ENCODE measurements around the gene FMO2.

FMO2 gene

DNA sequence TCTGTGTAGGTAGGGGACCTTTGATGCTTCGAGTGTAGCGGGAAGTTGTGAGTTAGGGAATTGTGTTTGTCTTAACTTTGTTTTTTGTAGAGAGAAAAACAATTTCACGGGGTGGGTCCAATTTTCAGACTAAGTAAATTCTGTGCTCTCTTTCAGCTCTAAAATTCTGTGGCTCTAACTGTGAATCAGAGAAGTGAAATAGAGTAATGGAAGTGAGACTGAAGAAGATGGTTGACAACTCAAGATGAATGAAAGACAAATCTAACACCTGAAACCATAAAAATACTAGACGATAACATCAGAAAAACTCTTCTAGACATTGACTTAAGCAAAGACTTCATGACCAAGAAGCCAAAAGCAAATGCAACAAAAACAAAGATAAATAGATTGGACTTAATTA lies 58.8 kb downstream of the FMO2 start:
- no peak overlapping the region for H3K27ac ChIP-seq

DNA sequence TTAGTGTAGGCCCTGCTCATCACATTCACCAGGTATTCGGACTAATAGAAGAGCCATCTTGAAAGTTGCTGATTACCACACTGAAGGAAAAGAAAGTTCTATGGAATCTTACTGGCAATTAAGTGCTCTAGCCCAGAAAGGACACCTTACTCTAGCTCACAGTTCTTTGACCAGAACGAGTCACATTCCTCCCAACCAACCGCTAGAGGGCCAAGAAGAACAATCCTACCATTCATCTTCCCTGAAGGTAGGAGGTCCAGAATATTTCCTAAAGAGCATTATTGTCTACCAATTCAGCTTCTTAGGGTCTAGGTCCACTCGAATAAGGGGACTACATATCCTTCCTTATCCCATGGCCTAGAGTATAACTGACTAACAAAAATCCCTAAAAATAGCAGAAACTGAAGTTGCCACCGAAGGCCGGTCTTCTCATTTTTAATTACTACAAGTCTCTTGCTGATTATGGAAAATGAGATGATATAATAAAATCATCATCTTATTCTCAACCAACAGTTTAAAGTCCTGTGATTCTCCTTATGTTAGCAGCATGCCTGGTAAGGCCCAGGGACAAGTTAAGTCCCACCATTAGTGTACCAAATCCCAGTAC lies 60.5 kb downstream of the FMO2 start:
- H3K27ac ChIP-seq = no peak overlapping the region
- peak; percentile 60 for DNase-seq
- H3K4me3 ChIP-seq (ENCODE audit: low read depth, low read length) = no peak overlapping the region
- no peaks in the 10 kb centered on the region for H3K27me3 ChIP-seq (ENCODE audit: insufficient read depth, low read depth, severe bottlenecking)
- TF ChIP-seq, protein P1, sequence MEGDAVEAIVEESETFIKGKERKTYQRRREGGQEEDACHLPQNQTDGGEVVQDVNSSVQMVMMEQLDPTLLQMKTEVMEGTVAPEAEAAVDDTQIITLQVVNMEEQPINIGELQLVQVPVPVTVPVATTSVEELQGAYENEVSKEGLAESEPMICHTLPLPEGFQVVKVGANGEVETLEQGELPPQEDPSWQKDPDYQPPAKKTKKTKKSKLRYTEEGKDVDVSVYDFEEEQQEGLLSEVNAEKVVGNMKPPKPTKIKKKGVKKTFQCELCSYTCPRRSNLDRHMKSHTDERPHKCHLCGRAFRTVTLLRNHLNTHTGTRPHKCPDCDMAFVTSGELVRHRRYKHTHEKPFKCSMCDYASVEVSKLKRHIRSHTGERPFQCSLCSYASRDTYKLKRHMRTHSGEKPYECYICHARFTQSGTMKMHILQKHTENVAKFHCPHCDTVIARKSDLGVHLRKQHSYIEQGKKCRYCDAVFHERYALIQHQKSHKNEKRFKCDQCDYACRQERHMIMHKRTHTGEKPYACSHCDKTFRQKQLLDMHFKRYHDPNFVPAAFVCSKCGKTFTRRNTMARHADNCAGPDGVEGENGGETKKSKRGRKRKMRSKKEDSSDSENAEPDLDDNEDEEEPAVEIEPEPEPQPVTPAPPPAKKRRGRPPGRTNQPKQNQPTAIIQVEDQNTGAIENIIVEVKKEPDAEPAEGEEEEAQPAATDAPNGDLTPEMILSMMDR (IDR thresholded peaks at IDR 0.05; ENCODE audit: low read depth, low read length) = peak; percentile 93
- H3K9me3 ChIP-seq (ENCODE audit: severe bottlenecking) = peaks cover 3% of the 10 kb centered on the region
- H3K36me3 ChIP-seq = no peaks in the 10 kb centered on the region

More for the DNA sequence above, 58.8 kb downstream of the FMO2 start:
- TF ChIP-seq, protein P1 (IDR thresholded peaks at IDR 0.05; ENCODE audit: low read depth, low read length) = no peak
- Histone ChIP-seq H3K36me3 (no peaks in the 10 kb centered on the region), H3K4me3 (ENCODE audit: low read depth, low read length) (no peak overlapping the region), H3K9me3 (ENCODE audit: severe bottlenecking) (peaks cover 3% of the 10 kb centered on the region), H3K27me3 (ENCODE audit: insufficient read depth, low read depth, severe bottlenecking) (no peaks in the 10 kb centered on the region)
- DNase-seq = no peak

DNA sequence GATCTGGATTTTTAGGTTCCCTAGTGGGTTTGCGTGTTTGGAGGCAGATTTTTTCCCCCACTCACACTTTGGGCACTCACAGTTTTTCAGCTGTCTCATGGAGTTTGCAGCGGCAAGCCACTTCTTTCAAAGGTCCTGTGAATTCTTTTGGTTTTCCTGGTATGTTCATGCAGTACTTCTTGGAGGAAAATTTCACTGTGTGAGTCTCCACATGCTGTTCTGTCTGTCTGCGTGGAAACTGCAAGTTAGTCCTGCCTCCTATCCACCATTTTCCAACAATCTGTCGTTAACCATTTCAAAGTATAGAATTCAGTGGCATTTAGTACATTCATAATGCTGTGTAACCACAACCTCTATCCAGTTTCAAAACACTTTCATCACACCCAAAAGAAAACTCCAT lies 62.4 kb downstream of the FMO2 start:
- H3K27me3 ChIP-seq (ENCODE audit: insufficient read depth, low read depth, severe bottlenecking) = no peaks in the 10 kb centered on the region
- DNase-seq = no peak
- no peaks in the 10 kb centered on the region for H3K9me3 ChIP-seq (ENCODE audit: severe bottlenecking)
- no peak overlapping the region for H3K27ac ChIP-seq
- H3K36me3 ChIP-seq = no peaks in the 10 kb centered on the region
- no peak overlapping the region for H3K4me3 ChIP-seq (ENCODE audit: low read depth, low read length)
- TF ChIP-seq, protein P1 (IDR thresholded peaks at IDR 0.05; ENCODE audit: low read depth, low read length) = no peak

DNA sequence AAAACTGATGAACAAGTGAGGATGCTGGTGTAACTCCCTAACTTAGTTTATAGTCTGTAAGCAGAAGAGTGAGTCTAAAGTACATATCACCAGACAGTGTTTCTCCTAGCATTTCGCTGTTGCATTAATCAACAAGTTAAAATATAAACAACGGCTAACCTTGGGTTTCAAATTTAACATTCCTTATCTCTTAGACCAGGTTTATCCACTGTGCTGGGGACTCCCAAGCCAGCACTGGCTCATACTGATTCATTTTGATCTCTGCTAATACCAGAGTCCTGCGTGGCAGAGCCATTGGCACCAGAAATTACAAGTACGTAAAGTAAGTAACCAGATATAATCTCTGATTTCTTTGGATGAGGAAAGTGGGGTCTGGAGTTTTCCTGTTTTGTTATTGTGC lies 63.2 kb downstream of the FMO2 start, which contains the start of gene FMO1:
Gene FMO1 (plus strand): TSS at position 193 of the 400 bp plus-strand sequence. CDS start 9,594 bp downstream, outside the sequence.
- TF ChIP-seq, protein P1 (IDR thresholded peaks at IDR 0.05; ENCODE audit: low read depth, low read length) = no peak
- H3K27ac ChIP-seq = no peak within 1 kb of the TSS
- no peaks in the 10 kb centered on the region for H3K27me3 ChIP-seq (ENCODE audit: insufficient read depth, low read depth, severe bottlenecking)
- no peaks in the 10 kb centered on the region for H3K36me3 ChIP-seq
- DNase-seq = no peak
- H3K9me3 ChIP-seq (ENCODE audit: severe bottlenecking) = no peaks in the 10 kb centered on the region
- no peak within 1 kb of the TSS for H3K4me3 ChIP-seq (ENCODE audit: low read depth, low read length)

DNA sequence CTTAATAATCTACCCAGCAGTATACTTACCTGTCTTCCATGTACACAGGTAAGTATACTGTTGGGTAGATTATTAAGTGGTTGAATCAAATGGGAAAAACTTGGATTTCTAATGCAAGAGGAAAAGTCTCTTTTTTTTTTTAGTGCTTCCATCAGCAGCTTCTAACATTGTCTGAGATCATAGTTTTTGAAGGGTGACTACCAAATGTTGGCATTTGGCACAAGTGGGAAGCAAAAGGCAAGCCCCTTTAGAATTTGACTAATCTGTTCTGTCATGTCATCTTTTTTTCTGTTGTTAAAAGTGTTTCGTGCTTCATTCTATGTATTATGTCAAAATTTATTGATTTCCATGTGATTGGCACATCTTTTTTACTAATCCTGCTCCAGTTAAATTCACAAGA lies 63.7 kb downstream of the FMO2 start:
- TF ChIP-seq, protein P1 (IDR thresholded peaks at IDR 0.05; ENCODE audit: low read depth, low read length) = no peak
- Histone ChIP-seq H3K27ac (no peak overlapping the region), H3K9me3 (ENCODE audit: severe bottlenecking) (no peaks in the 10 kb centered on the region), H3K27me3 (ENCODE audit: insufficient read depth, low read depth, severe bottlenecking) (no peaks in the 10 kb centered on the region), H3K36me3 (no peaks in the 10 kb centered on the region), H3K4me3 (ENCODE audit: low read depth, low read length) (no peak overlapping the region)
- no peak for DNase-seq

DNA sequence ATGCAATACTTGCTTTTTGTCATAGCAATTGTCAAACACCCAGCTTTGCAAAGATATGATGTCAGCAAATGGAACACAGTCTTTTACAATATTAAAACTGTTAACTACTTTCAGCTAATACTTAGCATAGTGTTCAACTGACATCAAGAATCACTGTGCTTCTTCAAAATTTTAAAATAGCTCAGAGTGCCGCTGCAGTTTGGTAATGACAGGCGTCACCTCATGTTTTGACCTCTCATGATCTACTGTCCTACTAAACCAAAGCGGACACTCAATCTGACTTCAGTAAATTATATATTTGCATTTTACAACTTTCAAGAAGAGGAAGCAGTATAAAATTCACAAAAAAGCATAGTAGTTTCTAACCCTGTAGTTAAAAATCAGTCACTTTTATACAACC lies 65.2 kb downstream of the FMO2 start:
- Histone ChIP-seq H3K36me3 (no peaks in the 10 kb centered on the region), H3K4me3 (ENCODE audit: low read depth, low read length) (no peak overlapping the region), H3K27ac (no peak overlapping the region), H3K9me3 (ENCODE audit: severe bottlenecking) (no peaks in the 10 kb centered on the region), H3K27me3 (ENCODE audit: insufficient read depth, low read depth, severe bottlenecking) (no peaks in the 10 kb centered on the region)
- DNase-seq = no peak
- TF ChIP-seq, protein P1 (IDR thresholded peaks at IDR 0.05; ENCODE audit: low read depth, low read length) = no peak
